Epithelial cell of esophagus (primary cell): ENCODE measurements around the gene SYCN.

Experiments used
- DNase-seq: peaks from one replicate; pipeline ENCODE4 v3.0.0; 2010; ENCODE audit warnings: low read depth
- H3K4me3 ChIP-seq: 2 replicates; pipeline ENCODE4 v1.5.1; 2011; ENCODE audit warnings: mild to moderate bottlenecking, low read length, control low read depth
- CTCF ChIP-seq: IDR thresholded peaks from 2 replicates; pipeline ENCODE4 v1.5.1; 2011; ENCODE audit warnings: low read depth, mild to moderate bottlenecking, low read length, control low read depth, inconsistent platforms; ENCODE audit not compliant: insufficient read depth; ENCODE audit errors: missing control alignments

The SYCN gene

GRCh38 chr19:39181500-39182173 is 22.4 kb downstream of the SYCN start:
- no peak for DNase-seq
- H3K4me3 ChIP-seq = no peak overlapping the region
- no peak for TF ChIP-seq CTCF

- DNase-seq = no peak
- no peak for TF ChIP-seq CTCF
- no peak overlapping the region for H3K4me3 ChIP-seq
These were observed 23.3 kb downstream of the SYCN start for GRCh38 chr19:39180749-39181148.

- no peak for TF ChIP-seq CTCF
- DNase-seq = no peak
- H3K4me3 ChIP-seq = no peak overlapping the region
These were observed 24.3 kb downstream of the SYCN start for GRCh38 chr19:39179754-39180153.

GRCh38 chr19:39178296-39179006 is 25.6 kb downstream of the SYCN start:
- DNase-seq = no peak
- no peak overlapping the region for H3K4me3 ChIP-seq
- TF ChIP-seq CTCF = no peak

- no peak overlapping the region for H3K4me3 ChIP-seq
- TF ChIP-seq CTCF = no peak
- DNase-seq = no peak
These were observed 26.3 kb downstream of the SYCN start for GRCh38 chr19:39177736-39178135.

GRCh38 chr19:39177110-39177699 is 26.9 kb downstream of the SYCN start:
- DNase-seq = no peak
- no peak for TF ChIP-seq CTCF

More at GRCh38 chr19:39177110-39177699, 26.9 kb downstream of the SYCN start:
- H3K4me3 ChIP-seq = no peak overlapping the region
